IPS-18c (cell line): ENCODE data around the gene SYPL2.

ENCODE experiments used
- H3K4me3 ChIP-seq: 2 replicates; pipeline ENCODE4 v1.7.0; 2013; ENCODE audit warnings: low read depth, mild to moderate bottlenecking, low read length, moderate library complexity; ENCODE audit not compliant: insufficient read depth
- H3K9me3 ChIP-seq: one replicate; pipeline ENCODE4 v1.6.1; 2013; ENCODE audit warnings: mild to moderate bottlenecking, low read length, moderate library complexity; ENCODE audit not compliant: control insufficient read depth, insufficient read depth

The SYPL2 gene

GRCh38 chr1:109523706-109524105 lies 57.4 kb downstream of the SYPL2 start:
- no peaks in the 10 kb centered on the region for H3K9me3 ChIP-seq
- H3K4me3 ChIP-seq = no peak overlapping the region

- no peak overlapping the region for H3K4me3 ChIP-seq
- H3K9me3 ChIP-seq = no peaks in the 10 kb centered on the region
Measured at GRCh38 chr1:109527098-109527811, 60.9 kb downstream of the SYPL2 start.

- H3K4me3 ChIP-seq = no peak overlapping the region
- H3K9me3 ChIP-seq = no peaks in the 10 kb centered on the region
Measured at GRCh38 chr1:109527846-109528695, 61.7 kb downstream of the SYPL2 start.

GRCh38 chr1:109528712-109529111 lies 62.4 kb downstream of the SYPL2 start:
- Histone ChIP-seq H3K4me3 (no peak overlapping the region), H3K9me3 (no peaks in the 10 kb centered on the region)

GRCh38 chr1:109529881-109530456 lies 63.6 kb downstream of the SYPL2 start:
- no peak overlapping the region for H3K4me3 ChIP-seq

GRCh38 chr1:109530457-109531087 lies 64.2 kb downstream of the SYPL2 start:
- H3K4me3 ChIP-seq = no peak overlapping the region
- H3K9me3 ChIP-seq = no peaks in the 10 kb centered on the region

More at GRCh38 chr1:109529881-109530456, 63.6 kb downstream of the SYPL2 start:
- H3K9me3 ChIP-seq = no peaks in the 10 kb centered on the region

GRCh38 chr1:109531380-109531779 lies 65.0 kb downstream of the SYPL2 start:
- Histone ChIP-seq H3K9me3 (no peaks in the 10 kb centered on the region), H3K4me3 (no peak overlapping the region)
